CD1c-positive myeloid dendritic cell (primary cell): ENCODE measurements around the gene AS3MT.
"Not testable (repeated sequence)": the region's sequence is repeated elsewhere in the genome, so short reads cannot be mapped to it uniquely, and the experiment has no call there.

ENCODE experiments used
- DNase-seq: peaks from one replicate; pipeline ENCODE4 v3.0.0-alpha.2; 2016; ENCODE audit errors: extremely low spot score

AS3MT gene

DNA sequence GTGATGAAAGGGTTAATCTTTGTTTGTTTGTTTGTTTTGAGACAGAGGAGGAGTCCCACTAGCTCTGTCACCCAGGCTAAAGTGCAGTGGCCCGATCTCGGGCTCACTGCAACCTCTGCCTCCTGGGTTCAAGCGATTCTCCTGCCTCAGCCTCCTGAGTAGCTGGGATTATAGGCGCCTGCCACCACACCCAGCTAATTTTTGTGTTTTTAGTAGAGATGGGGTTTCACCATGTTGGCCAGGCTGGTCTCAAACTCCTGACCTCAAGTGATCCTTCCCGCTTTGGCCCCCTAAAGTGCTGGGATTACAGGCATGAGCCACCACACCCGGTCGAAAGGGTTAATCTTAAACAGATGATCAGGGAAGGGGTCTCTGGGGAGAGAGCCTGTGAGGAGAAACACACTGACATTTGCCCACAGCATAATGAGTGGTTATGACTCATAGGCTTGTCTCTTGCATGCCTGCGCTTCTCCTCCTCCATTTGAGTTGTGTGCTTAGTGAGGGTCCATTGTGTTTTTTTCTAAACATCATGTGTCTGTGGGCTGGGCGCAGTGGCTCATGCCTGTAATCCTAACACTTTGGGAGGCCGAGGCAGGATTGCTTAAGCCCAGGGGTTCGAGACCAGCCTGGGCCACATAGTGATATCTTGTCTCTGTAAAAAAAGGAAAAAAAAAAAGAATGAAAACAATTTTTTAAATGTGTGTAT is 13.4 kb upstream of the AS3MT start:
- not testable (repeated sequence) for DNase-seq

DNA sequence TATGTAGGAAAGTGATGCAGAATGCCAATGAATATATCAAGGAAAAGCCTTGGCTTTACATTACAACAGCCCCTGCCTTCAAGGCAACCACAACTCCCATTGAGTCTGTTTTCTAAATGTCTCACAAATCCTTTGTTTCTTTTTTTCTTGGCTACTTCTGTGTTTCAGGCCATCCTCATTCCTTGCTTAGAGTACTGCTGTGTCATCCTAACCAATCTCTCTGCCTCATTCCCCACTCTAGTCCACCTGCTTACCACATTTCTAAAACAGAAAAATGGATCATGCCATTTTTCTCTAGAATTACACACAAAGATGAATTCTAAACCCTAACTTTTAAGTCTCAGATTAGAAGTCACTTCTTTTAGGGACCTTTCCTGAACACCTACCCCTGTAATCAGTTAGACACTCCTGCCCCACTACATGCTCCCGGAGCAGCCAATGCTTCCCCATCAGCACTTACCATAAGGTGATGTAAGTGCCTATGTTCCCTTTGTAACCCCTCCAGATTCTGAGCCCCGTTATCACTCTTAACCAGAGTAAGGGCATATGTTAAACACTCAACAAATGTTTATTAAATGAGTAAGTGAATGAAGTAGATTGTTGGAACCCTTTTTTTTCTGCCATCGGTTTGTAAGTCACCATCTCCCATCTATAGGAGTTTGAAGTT is 12.4 kb upstream of the AS3MT start:
- no peak for DNase-seq

DNA sequence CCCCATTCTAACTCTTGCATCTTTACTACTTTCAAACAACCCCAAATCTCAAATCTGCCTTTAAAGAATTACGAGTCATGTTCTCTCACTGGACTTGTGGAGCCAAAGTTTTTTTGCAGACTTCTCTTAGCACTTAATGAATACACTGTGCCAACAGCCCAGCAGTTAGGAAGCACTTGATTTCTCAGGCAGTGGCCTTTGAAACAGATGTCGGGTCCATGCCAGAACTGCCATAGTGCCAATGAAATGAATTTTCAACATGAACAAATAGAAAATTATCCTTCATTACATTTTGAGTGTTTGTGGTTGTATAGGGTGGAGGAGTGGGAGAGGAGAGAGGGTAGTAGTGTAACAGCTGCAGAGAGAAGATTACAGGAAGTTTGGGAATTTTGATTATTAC is 9.4 kb upstream of the AS3MT start:
- DNase-seq: no peak

DNA sequence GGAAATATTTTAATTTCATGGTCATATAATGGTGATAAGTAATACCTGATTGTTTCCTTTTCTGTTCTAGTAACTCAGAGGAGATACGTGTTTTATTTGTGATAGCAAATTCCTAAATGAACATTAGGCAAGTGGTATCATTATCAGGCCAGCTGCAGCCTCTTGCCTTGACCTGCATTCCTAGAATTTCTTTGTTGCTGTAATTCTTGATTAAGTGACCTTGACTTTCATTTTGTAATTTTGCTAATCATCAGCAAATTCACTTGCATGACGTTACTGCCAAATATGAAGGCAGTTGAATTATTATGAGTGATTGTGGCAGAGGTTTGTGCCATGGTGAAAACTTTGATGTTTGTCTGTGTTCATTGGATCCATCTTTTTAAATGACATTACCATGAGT is 5.6 kb upstream of the AS3MT start:
- no peak for DNase-seq

DNA sequence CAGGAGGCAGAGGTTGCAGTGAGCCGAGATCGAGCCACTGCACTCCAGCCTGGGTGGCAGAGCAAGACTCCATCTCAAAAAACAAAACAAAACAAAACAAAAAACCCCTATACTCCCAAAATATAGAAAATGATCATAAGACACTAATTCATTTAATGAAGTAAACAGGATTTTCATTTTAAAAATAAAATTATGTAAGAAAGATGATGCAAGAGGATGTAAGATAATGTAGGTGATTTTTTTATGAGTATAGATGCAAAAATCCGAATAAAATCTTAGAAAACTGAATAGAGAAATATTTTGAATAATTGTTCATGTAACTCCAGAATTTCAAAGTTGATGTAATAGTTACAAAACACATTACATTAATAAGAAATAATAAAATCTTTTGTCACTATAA is 3.6 kb upstream of the AS3MT start:
- DNase-seq: no peak

DNA sequence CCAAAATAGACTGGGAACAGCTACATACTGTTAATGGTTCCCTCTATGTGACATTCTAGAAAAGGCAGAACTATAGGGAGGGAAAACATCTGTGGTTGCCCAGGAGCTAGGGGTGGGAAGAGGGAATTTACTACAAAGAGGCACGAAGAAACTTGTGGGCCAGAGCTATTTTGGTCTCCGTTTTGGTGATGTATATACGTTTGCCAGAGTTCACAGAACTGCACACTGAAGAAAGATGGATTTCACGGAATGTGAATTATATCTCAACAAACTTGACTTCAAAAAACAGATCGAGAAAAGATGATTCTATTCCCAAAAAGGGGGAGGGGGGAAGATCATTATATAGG is 386 bp upstream of the AS3MT start:
- no peak for DNase-seq

DNA sequence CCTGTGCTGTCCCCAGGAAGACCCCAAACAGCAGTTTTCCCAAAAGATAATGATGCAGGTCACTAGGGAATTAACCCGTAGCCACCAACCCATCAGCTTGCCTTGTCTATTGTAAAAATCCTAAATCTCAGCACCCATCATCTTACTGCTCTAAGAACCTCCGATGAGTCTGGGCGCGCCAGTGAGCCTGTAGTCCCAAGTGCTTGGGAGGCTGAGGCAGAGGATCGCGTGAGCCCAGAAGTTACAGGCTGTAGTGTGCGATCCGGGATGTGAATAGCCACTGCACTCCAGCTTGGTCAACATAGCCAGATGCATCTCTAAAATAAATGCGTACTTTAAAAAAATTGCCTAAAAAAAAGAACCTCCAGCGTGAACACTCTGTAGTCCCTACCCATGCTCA is 951 bp downstream of the AS3MT start:
- DNase-seq: no peak

DNA sequence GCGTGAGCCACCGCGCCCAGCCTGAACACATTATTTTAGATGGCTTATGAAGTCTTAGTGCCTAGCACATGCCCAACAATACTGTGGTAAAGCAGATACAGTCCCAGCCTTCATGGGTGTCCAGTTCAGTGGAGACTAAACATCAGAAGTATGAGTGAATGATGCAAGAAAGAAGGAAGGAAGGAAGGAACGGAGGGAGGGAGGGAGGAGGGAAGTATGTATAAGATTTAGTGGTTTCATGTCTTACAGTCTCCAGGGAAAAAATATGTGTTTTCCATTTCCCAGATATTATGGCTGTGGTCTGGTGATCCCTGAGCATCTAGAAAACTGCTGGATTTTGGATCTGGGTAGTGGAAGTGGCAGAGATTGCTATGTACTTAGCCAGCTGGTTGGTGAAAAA is 2.9 kb downstream of the AS3MT start:
- no peak for DNase-seq

DNA sequence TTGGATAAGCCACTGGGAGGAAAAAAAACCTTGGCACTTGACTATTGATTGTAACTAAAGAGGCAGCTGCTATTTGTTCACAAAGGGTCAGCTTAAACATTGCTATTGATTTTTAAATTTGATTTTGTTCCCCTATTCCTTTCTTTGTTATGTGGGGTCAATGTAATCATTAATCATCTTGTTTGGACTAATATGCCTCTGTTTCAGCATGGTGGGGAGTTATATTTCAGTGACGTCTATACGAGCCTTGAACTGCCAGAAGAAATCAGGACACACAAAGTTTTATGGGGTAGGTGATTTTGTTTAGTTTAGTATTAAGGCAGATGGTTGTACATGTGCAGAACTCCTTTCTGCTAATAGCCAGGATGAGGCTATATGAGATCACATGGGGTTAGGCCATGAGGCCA is 7.5 kb downstream of the AS3MT start:
- DNase-seq: no peak

DNA sequence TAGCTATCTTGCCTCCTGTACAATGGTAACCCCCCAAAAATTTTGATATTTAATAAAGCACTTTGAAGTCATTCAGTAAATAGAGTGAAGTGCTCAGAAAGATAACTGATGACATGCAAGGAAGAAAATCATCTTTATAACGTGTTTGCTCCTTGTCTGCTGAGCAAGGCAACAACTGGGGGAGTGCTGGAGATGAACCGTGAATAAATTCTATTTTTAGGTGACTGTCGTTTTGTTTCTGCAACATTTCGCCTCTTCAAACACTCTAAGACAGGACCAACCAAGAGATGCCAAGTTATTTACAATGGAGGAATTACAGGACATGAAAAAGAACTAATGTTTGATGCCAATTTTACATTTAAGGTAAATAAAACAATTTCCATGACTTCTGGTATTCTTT is 9.4 kb downstream of the AS3MT start:
- no peak for DNase-seq

DNA sequence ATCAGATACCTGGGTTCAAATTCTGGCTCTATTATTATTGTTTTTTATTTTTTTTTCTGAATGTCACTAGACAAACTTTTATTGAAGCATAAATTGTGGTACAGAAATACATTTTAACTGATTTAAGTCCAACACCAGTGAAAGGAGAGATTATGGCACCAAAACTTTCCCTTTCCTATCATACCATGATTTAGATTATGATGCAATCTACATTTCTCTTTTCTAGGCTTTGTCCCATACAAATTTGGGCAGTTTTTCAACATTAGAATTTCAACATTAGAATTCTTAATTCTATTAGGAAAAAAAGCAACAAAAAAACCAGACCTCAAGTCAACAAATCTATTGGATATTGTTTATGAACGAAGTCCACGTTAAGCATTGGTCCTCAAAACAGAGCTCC is 11.0 kb downstream of the AS3MT start:
- no peak for DNase-seq

DNA sequence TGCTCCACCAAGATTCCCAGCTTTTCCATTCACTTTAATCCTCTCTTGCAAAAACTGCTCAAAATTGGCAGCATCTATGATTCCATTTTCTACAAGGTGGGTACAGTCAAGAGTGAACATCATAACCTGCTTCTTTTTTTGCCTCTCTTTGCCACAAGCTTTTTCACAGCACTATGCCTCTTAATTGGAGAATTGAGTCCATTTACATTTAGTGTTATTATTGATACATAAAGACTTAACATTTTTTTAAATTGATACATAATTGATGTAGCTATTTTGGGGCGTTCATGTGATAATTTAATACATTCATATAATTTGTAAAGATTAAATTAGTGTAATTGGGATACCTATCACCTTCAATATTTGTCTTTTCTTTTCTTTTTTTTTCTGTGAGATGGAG is 18.8 kb downstream of the AS3MT start:
- no peak for DNase-seq

DNA sequence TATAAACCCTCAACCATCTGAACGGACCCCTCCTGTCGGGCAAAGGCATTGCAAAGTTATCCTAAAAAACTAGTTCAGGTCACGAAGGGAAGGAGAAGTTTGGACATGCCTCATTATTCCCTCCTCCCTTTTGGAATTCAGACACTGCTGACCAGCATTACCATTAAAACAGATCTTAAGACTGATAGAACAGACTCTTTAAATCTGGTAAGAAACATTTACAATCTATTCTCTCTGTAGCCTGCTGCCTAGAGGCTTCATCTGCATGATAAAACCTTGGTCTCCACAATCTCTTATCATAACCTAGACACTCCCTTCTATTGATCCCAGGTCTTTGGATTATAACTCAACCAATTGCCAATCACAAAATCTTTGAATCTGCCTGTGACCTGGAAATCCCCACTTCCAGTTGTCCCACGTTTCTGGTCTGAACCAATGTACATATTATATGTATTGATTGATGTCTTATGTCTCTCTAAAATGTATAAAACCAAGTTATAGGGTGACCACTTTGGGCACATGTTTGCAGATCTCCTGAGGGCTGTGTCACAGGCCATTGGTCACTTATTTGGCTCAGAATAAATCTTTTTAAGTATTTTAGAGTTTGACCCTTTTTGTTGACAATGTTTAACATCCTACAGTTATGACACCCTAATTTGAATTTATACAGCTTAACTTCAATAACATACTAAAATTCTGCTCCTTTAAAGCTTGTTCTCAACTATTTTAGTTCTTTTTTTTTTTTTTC is 25.4 kb downstream of the AS3MT start:
- no peak for DNase-seq

DNA sequence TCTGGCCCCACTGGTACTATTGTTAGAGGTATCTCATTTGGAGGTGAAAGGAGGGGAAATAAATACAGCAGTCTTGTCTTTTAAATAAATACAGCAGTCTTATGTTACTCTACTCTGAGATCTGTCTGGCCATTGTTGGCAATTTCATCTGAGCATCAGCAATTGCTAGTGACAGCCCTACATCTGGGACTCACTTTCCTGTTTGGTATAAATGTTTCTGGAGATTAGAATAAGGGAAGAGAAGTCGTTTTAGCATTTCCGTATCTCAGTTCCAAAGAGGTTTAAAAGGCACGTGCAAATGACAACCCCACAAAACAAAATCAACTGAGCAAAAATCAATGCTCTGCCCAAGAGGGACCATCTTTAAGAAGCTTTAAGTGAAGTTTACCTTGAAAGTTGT is 30.7 kb downstream of the AS3MT start:
- no peak for DNase-seq

DNA sequence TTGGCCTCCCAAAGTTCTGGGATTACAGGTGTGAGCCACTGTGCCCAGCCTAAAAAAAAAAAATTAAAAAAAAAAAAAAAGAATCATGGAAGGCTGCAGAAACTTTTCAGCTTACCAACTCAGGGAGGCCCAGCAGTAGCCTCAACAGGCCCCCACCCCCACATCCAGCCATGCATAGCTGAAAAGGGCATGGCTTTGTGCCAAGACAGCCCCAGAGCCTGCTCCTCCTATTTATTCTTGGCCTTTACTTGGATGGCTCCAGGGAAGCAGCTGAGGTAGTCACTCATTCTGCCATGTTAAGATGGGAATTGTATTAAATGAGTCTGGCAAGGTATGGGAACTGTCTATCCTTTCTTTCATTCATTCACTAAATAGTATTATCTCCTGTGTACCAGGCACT is 35.1 kb downstream of the AS3MT start:
- no peak for DNase-seq

DNA sequence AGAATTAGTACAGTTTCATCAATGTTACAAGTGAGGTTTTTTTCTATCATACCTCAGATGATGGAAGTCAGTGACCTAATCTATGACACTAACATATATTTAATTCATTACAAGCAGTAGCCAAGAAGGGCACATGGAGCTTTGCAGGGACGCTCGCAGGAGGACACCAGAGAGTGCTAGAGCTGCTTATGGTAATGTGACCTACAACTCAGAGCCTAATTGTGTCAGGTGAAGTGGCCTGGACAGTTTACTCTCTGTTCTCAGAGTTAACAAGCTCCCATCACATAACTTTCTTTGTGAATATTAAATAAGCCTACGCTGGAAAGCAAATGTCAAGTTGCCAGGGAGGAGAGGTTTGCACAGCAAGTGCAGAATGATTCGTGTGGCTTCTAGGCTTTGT is 37.2 kb downstream of the AS3MT start:
- DNase-seq: no peak

DNA sequence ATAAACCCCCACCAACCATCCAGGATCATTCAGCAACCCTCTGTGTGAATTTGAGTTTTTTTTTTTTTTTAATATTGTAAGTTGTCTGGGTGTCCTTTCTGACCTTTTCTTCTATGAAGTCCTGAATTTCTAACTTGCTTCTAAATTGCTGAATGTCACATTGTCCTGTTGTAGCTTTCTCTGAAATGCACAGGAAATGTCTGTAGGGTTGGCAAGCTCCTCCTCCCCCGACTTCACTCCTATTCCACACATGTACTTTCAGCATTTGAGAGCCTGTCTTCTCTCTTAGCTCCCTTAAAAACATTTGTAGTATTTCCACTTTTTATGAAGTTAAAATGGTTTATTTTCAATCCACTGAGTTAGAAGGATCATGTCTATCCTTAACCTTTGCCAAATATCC is 45.5 kb downstream of the AS3MT start:
- DNase-seq: no peak

DNA sequence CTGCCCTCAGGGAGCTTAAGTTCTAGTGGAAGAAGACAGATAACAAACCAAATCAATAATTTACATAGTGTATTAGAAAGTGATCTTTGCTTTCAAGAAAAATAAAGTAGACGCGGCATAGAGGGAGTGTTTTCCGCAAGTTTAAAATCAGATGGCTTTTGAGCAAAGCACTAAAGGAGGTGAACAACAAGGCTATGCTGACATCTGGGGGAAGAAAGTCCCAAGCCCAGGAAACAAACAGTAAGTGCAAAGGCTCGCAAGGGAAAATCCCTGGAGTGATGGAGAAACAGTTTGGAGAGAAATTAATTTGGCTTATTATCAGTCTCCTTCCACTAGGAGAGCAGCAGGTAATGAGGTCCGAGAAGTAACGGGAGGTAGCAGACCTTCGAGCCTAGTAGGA is 46.9 kb downstream of the AS3MT start:
- no peak for DNase-seq

DNA sequence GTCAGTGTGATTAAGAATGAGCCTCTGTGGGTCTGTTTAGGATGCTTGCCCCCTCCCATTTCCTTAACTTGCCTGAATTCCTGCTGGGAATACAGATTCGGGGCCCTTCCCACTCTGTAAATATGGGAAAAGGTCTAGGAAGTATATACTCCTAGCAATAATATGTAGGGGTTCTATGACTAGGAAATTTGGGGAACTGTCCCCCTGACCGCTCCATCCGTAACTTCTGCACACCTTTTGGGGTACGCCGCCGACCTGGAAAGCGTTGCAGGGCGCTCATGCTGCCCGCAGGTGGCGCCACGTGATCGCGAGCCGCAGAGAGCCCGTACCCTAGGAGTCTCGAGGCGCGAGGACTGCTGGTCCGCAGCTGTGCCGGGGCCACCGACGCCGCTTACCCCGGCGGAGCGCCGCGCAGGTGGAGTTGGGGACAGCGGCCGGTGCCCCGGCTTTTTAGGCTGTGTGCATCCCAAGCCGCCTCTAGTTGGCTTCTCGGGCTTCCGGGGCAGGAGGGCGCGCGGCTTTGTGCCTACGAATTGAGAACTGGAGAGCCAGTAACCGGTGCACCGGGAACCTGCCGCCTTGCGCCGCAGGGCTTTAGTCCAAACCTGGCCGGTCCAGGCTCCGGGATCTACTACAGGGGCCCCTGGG is 48.2 kb downstream of the AS3MT start:
- DNase-seq: peak; percentile 81

DNA sequence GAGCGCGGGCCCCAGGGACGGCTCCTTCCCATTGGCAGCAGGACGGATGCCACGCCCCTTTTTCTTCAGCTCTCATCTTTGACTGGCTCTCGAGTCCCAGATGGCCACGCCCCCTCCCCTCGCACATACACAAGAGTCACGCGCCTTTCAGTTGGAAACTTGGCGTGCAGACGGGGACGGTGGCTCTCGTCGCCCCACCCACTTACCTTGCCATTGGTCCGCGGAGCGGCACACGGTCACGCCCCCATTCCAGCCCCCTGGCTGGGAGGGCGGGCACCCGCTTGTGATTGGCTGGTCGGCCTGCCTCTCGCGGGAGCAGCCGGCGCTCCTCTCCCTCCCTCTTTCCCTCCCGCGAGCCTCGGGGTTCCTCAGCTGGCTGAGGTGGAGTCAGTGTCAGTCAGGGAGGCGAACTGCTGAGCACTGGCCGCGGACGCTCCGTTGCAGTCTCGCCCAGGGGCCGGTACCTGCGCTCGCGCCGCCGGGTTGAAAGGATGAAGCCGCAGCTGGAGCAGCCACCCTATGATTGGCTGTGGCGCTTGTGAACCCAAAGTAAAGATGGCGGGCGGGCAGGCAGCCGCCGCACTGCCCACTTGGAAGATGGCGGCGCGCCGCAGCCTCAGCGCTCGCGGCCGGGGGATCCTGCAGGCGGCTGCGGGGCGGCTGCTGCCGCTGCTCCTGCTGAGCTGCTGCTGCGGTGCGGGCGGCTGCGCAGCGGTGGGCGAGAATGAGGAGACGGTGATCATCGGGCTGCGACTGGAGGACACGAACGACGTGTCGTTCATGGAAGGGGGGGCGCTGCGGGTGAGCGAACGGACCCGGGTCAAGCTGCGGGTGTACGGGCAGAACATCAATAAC is 48.9 kb downstream of the AS3MT start, which contains the start of gene CNNM2:
CNNM2 (plus strand) TSS at position 333 of the 855 bp plus-strand sequence; CDS start at position 520, 187 bp downstream.
- DNase-seq: peak; percentile 100

DNA sequence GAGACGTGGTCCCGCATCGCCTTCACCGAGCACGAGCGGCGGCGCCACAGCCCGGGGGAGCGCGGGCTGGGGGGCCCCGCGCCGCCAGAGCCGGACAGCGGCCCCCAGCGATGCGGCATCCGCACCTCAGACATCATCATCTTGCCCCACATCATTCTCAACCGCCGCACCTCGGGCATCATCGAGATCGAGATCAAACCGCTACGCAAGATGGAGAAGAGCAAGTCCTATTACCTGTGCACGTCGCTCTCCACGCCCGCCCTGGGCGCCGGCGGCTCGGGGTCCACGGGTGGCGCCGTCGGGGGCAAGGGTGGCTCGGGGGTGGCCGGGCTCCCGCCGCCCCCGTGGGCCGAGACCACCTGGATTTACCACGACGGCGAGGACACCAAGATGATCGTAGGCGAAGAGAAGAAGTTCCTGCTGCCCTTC is 49.6 kb downstream of the AS3MT start:
- no peak for DNase-seq
